A673 (cell line): Measurements from ENCODE around the gene KIF4A.

Source experiments
- CTCF ChIP-seq: fragments of 300-800, 200-600 bp; sonication (generic); conservative IDR thresholded peaks from 2 replicates; pipeline ENCODE4 v1.5.1; 2017; ENCODE audit warnings: low read depth, mild to moderate bottlenecking, antibody characterized with exemption, low read length, moderate library complexity, mixed read lengths
- EZH2 ChIP-seq: fragments of 200-600 bp; sonication (generic); IDR thresholded peaks from 2 replicates; pipeline ENCODE4 v1.6.1; 2017; ENCODE audit warnings: borderline replicate concordance, low read depth, mild to moderate bottlenecking, mixed read lengths, antibody characterized with exemption, low read length; ENCODE audit not compliant: poor library complexity, severe bottlenecking

GRCh38 chrX:70432936-70433847, 143.3 kb downstream of the KIF4A start:
- no peak for TF ChIP-seq CTCF
- no peak for TF ChIP-seq EZH2
